Nephron (organoid): ENCODE measurements around the gene SSR4.

Experiments
- H3K27ac Mint-ChIP-seq, 3 experiments: 2 replicates each; pipeline ENCODE4 v1.8.0; 2020; ENCODE audit warnings: mixed read lengths in 3 of 3, mild to moderate bottlenecking in 2 of 3, moderate library complexity in 1 of 3
- H3K27me3 Mint-ChIP-seq: 2 replicates; pipeline ENCODE4 v1.8.0; 2021; ENCODE audit warnings: low read depth, mild to moderate bottlenecking, moderate library complexity, mixed read lengths
- H3K36me3 Mint-ChIP-seq: 2 replicates; pipeline ENCODE4 v1.8.0; 2020; ENCODE audit warnings: low read depth, mixed read lengths
- H3K4me1 Mint-ChIP-seq: 2 replicates; pipeline ENCODE4 v1.8.0; 2020; ENCODE audit warnings: mixed read lengths
- H3K4me3 Mint-ChIP-seq, 3 experiments: 2 replicates each; pipeline ENCODE4 v1.8.0; 2020; ENCODE audit warnings: mild to moderate bottlenecking in 3 of 3, mixed read lengths in 3 of 3, moderate library complexity in 2 of 3
- H3K9me3 Mint-ChIP-seq: 2 replicates; pipeline ENCODE4 v1.8.0; 2020; ENCODE audit warnings: mixed read lengths
- TF ChIP-seq, protein P1 (sequence below), 3 experiments: fragments of 200-600 bp; sonication (generic); IDR thresholded peaks; one replicate each; pipeline ENCODE4 v1.5.0; 2021; ENCODE audit warnings: antibody characterized with exemption in 3 of 3; ENCODE audit not compliant: unreplicated experiment in 3 of 3

The SSR4 gene

DNA sequence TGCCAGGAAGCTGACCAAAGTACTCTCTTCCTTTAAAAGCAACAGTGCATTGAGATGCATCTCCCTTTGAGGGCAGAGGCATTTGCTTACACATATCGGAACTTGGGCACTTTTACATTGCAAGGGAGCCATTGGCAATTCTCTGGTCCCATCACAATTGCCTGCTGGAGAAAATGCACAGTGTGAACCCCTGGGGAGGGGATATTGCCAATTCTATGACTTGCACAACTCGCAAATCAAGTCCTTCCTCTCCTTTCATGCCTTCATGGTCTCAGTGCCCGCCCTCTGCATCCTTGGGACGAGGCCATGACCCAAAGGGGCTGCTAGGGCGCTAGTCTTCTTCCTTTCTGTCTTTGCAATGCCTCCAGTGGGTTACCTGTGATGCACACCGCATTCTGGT is 50.7 kb downstream of the SSR4 start:
- H3K4me1 Mint-ChIP-seq = no peaks in the 10 kb centered on the region
- H3K27me3 Mint-ChIP-seq = peaks cover 21% of the 10 kb centered on the region
- peaks cover 4% of the 10 kb centered on the region for H3K9me3 Mint-ChIP-seq
- H3K27ac Mint-ChIP-seq = no peak overlapping the region
- no peaks in the 10 kb centered on the region for H3K36me3 Mint-ChIP-seq
- no peak overlapping the region for H3K4me3 Mint-ChIP-seq
- TF ChIP-seq, protein P1, sequence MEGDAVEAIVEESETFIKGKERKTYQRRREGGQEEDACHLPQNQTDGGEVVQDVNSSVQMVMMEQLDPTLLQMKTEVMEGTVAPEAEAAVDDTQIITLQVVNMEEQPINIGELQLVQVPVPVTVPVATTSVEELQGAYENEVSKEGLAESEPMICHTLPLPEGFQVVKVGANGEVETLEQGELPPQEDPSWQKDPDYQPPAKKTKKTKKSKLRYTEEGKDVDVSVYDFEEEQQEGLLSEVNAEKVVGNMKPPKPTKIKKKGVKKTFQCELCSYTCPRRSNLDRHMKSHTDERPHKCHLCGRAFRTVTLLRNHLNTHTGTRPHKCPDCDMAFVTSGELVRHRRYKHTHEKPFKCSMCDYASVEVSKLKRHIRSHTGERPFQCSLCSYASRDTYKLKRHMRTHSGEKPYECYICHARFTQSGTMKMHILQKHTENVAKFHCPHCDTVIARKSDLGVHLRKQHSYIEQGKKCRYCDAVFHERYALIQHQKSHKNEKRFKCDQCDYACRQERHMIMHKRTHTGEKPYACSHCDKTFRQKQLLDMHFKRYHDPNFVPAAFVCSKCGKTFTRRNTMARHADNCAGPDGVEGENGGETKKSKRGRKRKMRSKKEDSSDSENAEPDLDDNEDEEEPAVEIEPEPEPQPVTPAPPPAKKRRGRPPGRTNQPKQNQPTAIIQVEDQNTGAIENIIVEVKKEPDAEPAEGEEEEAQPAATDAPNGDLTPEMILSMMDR (IDR thresholded peaks at IDR 0.05; ENCODE audit: unreplicated experiment in 3 of 3) = no peak

DNA sequence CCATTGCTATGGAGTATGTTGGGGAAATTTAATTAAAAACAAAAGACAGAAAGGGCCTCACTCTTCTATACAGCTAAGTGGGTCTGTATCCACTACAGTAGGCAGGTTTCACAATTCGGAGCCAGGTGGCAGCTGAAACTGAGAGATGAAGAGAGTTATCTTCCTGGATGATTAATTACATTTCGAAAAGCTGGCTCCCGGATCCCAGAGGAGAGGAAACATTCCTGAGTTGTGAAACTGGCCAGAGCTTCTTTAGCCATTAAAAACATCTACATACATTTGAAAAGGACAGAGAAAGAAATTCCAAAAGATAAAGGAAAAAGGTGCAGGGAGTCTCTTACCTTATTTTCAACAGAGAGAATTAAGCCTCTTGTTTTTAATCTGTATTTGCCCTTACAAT is 51.4 kb downstream of the SSR4 start:
- TF ChIP-seq, protein P1 (IDR thresholded peaks at IDR 0.05; ENCODE audit: unreplicated experiment in 3 of 3) = no peak
- peaks cover 21% of the 10 kb centered on the region for H3K27me3 Mint-ChIP-seq
- no peaks in the 10 kb centered on the region for H3K4me1 Mint-ChIP-seq
- H3K9me3 Mint-ChIP-seq = peaks cover 4% of the 10 kb centered on the region
- no peak overlapping the region for H3K4me3 Mint-ChIP-seq
- H3K27ac Mint-ChIP-seq = no peak overlapping the region
- H3K36me3 Mint-ChIP-seq = no peaks in the 10 kb centered on the region
